HG02588 (cell line): Measurements from ENCODE around the gene ANKS1B.
"Not testable (repeated sequence)": the region's sequence is repeated elsewhere in the genome, so short reads cannot be mapped to it uniquely, and the experiment has no call there.

Experiments
- ATAC-seq: cut with Tn5 transposase; IDR thresholded peaks from one replicate; pipeline ENCODE4 v1.9.1; 2021; ENCODE audit warnings: mild to moderate bottlenecking, moderate library complexity; ENCODE audit not compliant: unreplicated experiment

Gene ANKS1B

DNA sequence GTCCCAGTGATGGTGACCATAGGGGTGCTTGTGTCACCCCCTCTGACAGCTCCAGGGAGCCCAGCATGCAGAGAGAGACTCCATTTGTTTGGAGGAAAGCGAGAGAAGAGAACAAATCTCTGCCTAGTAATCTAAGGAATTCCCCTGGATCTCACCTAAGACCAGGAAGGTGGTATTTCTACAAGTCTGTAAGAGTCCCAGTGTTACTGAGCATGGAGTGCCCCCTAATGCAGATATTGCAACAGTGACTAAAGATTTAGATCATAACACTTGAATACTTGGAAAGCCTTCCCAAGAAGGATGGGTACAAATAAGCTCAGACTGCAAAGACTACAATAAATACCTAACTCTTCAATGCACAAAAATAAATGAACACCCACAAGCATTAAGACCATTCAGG is 697.6 kb downstream of the ANKS1B start:
- ATAC-seq: no peak

GRCh38 chr12:99284161-99284560 is 700.6 kb downstream of the ANKS1B start:
- ATAC-seq: no peak

DNA sequence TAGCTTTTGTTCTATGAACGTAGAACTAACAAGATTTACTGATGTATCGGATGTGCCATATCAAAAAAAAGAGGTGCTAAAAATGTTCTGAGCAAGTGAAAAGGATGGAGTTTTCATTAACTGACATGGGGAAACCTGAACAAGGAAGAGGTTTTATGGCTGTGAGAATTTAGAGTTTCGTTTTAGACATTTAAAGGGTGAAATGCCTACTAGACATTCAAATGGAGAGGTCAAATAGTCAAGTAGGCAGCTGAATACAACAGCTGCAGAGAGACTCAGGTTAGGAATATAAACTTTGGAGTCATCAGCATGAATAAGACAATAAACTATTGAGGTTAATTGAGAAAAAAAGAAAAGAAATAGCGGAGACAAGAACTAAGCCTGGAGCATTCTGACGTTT is 702.1 kb downstream of the ANKS1B start:
- no peak for ATAC-seq

DNA sequence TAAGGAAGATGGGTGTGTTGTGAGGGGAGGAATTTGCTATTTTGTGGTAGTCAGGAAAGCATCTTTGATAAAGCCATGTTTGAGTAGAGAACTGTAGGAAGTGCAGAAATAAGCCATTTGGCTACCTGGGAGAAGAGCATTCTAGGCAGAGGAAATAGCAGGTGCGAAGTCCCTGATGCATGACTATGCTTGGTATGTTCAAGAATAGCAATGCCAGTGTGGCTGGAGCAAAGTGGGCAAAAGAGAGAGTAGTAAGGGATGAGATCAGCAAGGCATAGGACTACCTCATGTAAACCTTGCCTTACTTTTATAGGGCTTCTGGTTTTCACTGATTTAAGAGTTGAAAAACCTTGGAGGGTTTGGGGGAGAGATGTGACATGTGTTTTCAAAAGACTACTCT is 702.6 kb downstream of the ANKS1B start:
- no peak for ATAC-seq

GRCh38 chr12:99281277-99281676 is 703.5 kb downstream of the ANKS1B start:
- peak; percentile 67 for ATAC-seq

DNA sequence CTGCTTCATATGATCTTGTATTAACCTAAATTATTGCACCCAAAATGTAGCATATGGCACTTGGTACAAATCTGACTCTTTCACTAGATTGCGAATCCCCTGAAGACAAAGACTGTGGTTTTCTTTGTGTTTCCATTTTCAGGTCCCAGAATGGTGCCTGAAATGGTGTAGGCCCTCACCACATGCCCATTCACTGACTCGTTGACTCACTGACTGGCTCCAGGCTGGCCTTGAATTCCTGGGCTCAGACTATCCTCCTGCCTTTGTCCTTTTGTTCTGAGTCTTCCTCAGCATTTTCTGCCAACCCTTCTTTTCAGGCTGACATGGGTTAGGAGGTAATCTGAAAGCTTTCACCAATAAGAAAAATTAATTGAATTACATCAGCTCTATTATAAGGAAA is 705.8 kb downstream of the ANKS1B start:
- no peak for ATAC-seq

- no peak for ATAC-seq
Measured at GRCh38 chr12:99277591-99278379, 707.0 kb downstream of the ANKS1B start.

DNA sequence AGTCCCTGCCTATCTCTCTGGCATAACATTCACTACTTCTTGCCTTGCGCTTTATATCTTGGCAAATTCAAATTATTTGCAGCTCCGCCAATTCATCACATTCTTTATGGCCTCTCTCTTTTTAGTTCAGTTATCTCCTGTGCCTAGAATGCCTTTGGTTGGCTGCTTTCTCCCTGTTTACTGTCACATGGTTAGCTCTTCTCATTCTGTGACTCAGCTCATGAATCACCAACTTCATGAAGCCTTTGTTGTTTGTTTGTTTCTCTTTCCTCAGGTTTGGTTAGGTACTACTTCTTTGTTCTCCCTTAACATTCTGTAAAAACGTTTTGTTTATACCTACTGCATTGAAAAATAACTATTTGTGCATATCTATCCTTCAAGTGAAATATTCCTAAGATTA is 713.7 kb downstream of the ANKS1B start:
- ATAC-seq: no peak

GRCh38 chr12:99267038-99267437 is 717.7 kb downstream of the ANKS1B start:
- ATAC-seq: no peak

DNA sequence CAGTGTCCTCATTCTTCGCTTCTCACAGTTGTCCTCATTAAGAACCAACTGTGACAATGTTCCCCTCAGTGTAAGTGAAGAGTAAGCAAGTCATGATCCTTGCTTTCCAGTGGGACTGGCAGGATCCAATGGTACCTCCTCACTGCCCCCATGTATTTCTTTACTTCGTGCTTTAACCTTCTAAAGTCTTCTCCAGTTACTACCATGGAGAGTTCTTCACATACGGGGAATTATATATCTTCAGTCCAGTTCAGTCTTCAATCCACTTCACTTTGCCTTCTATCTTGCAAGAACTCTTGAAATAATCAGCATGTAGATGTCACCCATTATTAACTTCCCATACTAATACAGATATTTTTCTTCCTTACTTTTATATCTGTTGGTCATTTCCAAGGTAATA is 719.1 kb downstream of the ANKS1B start:
- no peak for ATAC-seq

DNA sequence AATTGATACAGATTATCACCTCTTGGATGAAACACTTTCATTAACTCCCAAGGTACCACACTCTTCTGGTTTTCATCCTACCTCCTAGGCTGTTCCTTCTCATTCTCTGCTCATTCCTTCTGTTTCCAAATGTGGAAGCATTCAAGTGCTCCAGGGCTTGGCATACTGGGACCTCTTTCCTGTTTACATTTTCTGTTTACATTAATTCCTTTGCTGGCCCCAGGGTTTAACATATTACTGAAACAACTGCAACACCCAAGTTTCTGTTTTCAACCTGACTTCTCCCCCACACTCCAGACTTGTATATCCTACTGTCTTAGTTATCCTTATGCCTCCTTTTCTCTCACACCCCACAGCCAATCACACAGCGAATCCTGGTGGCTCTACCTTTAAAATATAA is 723.5 kb downstream of the ANKS1B start:
- ATAC-seq: no peak

DNA sequence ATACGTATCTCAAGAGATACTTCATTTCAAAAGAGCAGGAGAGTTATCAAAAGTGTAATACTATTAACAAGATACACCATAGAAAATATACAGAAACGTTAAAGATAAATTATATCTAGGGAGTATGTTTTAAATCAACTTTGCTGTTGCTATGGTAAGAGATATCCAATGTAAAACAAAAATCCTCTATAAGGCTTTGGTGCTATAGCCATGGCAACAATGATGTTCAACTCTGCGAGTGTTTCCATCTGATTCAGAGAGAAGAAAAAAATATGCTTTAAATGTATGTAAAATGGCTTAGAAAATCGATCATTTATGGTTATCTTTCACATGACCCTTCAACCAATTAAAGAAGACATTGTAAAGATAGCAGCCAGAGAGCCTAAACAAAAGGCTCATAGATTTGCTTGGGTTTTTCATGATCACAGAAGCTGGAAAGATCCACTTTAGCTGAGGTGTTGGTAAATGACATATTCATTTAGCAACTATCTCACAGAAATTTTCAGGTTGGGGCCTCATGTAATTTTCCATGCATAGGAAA is 724.2 kb downstream of the ANKS1B start:
- no peak for ATAC-seq

DNA sequence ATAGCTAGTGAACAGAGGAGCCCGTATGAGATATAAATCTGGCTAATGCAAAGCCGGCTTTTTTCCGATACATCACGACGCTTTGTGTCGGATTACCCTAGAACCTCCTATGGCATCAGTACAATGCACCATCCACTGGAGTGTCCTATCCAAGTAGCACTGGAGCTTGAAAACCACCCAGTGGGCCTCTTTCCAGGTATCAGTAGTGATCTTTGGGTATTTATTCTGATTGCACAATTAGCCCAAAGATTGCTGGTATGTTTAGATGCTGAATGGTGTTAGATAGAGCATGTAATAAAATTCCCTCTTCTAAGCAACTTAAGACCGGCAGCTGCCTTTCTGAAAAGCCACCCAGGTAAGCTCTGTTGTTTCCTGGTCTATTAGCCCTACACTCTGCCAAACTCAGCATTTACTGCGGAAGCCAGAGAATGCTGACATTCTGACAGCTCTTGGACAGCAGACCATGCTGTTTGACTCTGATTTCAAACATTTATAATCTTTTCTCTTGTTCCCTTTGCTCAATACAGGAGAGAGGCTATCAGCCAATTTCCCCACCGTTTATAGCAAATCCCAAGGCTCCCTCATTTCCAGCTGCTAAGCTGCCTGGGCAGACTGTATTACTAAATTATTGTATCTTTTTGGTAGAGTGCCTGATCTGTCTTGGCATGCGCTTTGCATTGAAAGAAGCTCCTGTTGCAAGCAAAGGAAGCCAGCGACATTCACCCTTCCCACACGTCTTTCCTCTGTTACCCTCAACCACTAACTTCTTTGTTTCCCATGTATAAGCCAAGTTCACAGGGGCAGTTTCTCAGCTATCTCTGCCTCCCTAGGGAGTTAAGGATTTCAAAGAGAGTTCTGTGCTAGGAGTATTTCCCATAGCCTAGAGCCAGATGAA is 725.4 kb downstream of the ANKS1B start:
- no peak for ATAC-seq

- no peak for ATAC-seq
Measured at GRCh38 chr12:99257672-99258071, 727.1 kb downstream of the ANKS1B start.

DNA sequence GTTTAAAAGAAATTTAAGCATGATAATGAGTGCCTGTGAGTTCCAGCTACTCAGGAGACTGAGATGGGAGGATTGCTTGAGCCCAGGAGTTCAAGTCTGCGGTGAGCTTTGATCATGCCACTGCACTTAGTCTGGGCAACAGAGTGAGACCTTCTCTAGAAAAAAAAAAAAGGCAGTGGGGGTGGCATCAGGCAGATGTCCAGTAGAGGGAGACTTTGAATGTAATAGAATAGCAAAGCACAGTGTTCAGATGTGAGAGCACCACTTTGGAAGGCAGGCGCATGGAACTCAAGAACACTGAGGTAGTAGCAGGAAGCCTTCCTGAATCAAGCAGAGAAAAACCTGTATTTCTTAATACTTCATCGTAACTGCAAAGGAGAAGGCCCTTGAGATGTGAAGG is 731.7 kb downstream of the ANKS1B start:
- no peak for ATAC-seq

GRCh38 chr12:99250091-99250490 is 734.6 kb downstream of the ANKS1B start:
- ATAC-seq: no peak

DNA sequence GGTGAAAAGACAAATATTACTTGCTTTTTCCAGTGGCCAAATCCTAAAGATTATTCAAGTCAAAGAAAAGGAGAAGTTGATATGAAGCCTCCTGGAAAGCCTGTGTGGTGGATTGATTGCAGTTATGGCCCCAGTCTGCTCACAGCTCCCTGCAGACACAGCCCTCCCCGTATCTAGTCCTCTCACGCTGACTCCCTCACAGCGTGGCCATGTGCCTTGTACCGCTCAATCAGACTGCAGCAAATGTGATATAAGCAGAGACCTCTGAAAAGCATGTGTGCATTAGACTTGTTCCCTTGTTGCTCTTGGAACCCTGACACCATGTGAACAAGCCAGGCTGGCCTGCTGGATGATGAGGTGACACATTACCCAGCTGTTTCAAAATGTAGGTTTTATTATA is 735.2 kb downstream of the ANKS1B start:
- ATAC-seq: no peak

DNA sequence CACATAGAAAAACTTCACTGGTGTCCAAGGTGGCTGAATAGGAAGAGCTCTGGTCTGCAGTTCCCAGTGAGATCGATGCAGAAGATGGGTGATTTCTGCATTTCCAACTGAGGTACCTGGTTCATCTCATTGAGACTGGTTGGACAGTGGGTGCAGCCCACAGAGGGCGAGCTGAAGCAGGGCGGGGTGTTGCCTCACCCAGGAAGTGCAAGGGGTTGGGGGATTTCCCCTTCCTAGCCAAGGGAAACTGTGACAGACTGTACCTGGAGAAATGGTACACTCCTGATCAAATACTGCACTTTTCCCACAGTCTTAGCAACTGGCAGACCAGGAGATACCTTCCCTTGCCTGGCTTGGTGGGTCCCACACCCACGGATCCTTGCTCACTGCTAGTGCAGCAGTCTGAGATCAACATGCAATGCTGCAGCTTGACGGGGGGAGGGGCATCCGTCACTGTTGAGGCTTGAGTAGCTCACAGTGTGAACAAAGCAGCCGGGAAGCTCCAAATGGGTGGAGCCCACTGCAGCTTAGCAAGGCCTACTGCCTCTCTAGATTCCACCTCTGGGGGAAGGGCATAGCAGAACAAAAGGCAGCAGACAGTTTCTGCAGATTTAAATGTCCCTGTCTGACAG is 746.7 kb downstream of the ANKS1B start:
- ATAC-seq: not testable (repeated sequence)

DNA sequence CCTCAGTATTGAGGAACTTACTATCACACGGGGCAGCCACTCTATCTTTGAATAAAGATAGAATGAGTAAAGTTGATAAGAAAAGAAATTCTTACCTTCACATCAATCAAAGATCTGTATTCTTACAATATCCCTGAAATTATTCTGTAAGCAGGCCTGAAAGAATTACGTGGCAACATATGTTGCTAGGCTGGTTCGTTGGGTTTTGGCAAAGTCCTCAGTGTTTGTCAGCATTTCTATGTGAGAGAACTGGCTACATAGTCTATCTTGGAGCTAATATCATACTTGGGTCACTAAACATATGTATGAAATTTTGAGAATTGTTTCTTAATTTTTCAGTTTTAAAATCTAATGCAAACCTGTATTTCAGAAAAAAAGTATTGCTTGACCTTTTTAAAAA is 749.4 kb downstream of the ANKS1B start:
- no peak for ATAC-seq

GRCh38 chr12:99234702-99235101 is 750.0 kb downstream of the ANKS1B start:
- ATAC-seq: no peak

GRCh38 chr12:99232324-99232723 is 752.4 kb downstream of the ANKS1B start:
- ATAC-seq: no peak
